CD14-positive monocyte (primary cell): ENCODE results near the gene DCLK1. TPM values are rescaled to one million over a fixed set of nuclear protein-coding genes. Genes with fewer than 3 reads are reported as not detected.

Experiments used
- DNase-seq, 3 donors: peaks; one replicate each; pipeline ENCODE4 v3.0.0-alpha.2; 2011 to 2022
- H2AFZ ChIP-seq: 2 replicates; pipeline ENCODE4 v1.6.0; 2012; ENCODE audit warnings: mild to moderate bottlenecking, low read depth, low read length, inconsistent platforms; ENCODE audit not compliant: insufficient read depth, poor library complexity, severe bottlenecking
- H3K27ac ChIP-seq, 2 donors: 1 replicate in 1 of 2; 2 replicates in 1 of 2; pipeline ENCODE4 v1.5.1; 2012 to 2013; ENCODE audit warnings: low read length in 2 of 2, control low read depth in 1 of 2, inconsistent platforms in 1 of 2, low read depth in 1 of 2, mild to moderate bottlenecking in 1 of 2
- H3K27me3 ChIP-seq, 2 donors: one replicate each; pipeline versions ENCODE4 v1.6.0 to v1.6.1; 2011 to 2013; ENCODE audit warnings: low read length in 2 of 2; ENCODE audit not compliant: control insufficient read depth in 2 of 2, insufficient read depth in 2 of 2
- H3K36me3 ChIP-seq, 2 donors: replicated peaks in 1 of 2; 1 replicate in 1 of 2; 2 replicates in 1 of 2; pipeline versions ENCODE4 v1.5.1 to v1.6.1; 2012 to 2013; ENCODE audit warnings: low read length in 2 of 2, control low read depth in 1 of 2, inconsistent platforms in 1 of 2, mild to moderate bottlenecking in 1 of 2; ENCODE audit not compliant: insufficient read depth in 2 of 2, control insufficient read depth in 1 of 2
- H3K4me1 ChIP-seq, 2 donors: 1 replicate in 1 of 2; 2 replicates in 1 of 2; pipeline versions ENCODE4 v1.5.1 to v1.6.1; 2012 to 2013; ENCODE audit warnings: low read length in 2 of 2, control low read depth in 1 of 2, inconsistent platforms in 1 of 2, mild to moderate bottlenecking in 1 of 2, moderate library complexity in 1 of 2; ENCODE audit not compliant: insufficient read depth in 2 of 2, control insufficient read depth in 1 of 2
- H3K4me2 ChIP-seq: replicated peaks from 2 replicates; pipeline ENCODE3; 2012; ENCODE audit warnings: low read length, moderate library complexity, mild to moderate bottlenecking; ENCODE audit not compliant: poor library complexity, severe bottlenecking; ENCODE audit errors: extremely low read depth
- H3K4me3 ChIP-seq, 3 experiments: fragments of 200-600 bp in 1 of 3; sonication (generic) in 1 of 3; replicated peaks in 1 of 3; 1 replicate in 2 of 3; 2 replicates in 1 of 3; pipeline ENCODE4 v1.5.1; 2011 to 2013; ENCODE audit warnings: low read length in 3 of 3, mild to moderate bottlenecking in 3 of 3, control low read depth in 2 of 3, low read depth in 2 of 3, inconsistent platforms in 1 of 3, moderate library complexity in 1 of 3
- H3K79me2 ChIP-seq: 2 replicates; pipeline ENCODE4 v1.6.0; 2012; ENCODE audit warnings: mild to moderate bottlenecking, control low read depth, inconsistent platforms, low read length, moderate library complexity; ENCODE audit not compliant: insufficient read depth
- H3K9ac ChIP-seq: 2 replicates; pipeline ENCODE4 v1.6.0; 2017; ENCODE audit warnings: low read length, mild to moderate bottlenecking; ENCODE audit not compliant: insufficient read depth, poor library complexity, severe bottlenecking
- H3K9me3 ChIP-seq, 2 donors: replicated peaks in 1 of 2; 1 replicate in 1 of 2; 2 replicates in 1 of 2; pipeline versions ENCODE4 v1.5.1 to v1.6.1; 2012 to 2013; ENCODE audit warnings: low read length in 2 of 2, control low read depth in 1 of 2; ENCODE audit not compliant: control insufficient read depth in 1 of 2, insufficient read depth in 1 of 2
- H4K20me1 ChIP-seq: 2 replicates; pipeline ENCODE4 v1.6.0; 2012; ENCODE audit warnings: mild to moderate bottlenecking, low read length, control low read depth, moderate library complexity; ENCODE audit not compliant: insufficient read depth
- H3K27ac Mint-ChIP-seq, 7 donors: one replicate each; pipeline ENCODE4 v1.8.0; 2020; ENCODE audit warnings: mild to moderate bottlenecking in 7 of 7, mixed read lengths in 7 of 7, moderate library complexity in 6 of 7, inconsistent platforms in 2 of 7
- H3K27me3 Mint-ChIP-seq, 3 donors: one replicate each; pipeline ENCODE4 v1.8.0; 2021 to 2022; ENCODE audit warnings: low read depth in 3 of 3, mild to moderate bottlenecking in 3 of 3, mixed read lengths in 3 of 3, moderate library complexity in 3 of 3, inconsistent platforms in 1 of 3
- H3K36me3 Mint-ChIP-seq, 2 donors: one replicate each; pipeline ENCODE4 v1.8.0; 2020; ENCODE audit warnings: mixed read lengths in 2 of 2, inconsistent platforms in 1 of 2, mild to moderate bottlenecking in 1 of 2
- H3K4me1 Mint-ChIP-seq: one replicate; pipeline ENCODE4 v1.8.0; 2020; ENCODE audit warnings: mild to moderate bottlenecking, mixed read lengths
- H3K4me3 Mint-ChIP-seq, 2 donors: one replicate each; pipeline ENCODE4 v1.8.0; 2020; ENCODE audit warnings: mild to moderate bottlenecking in 2 of 2, mixed read lengths in 2 of 2, moderate library complexity in 1 of 2
- H3K9me3 Mint-ChIP-seq, 7 donors: one replicate each; pipeline ENCODE4 v1.8.0; 2020 to 2022; ENCODE audit warnings: mixed read lengths in 7 of 7, mild to moderate bottlenecking in 6 of 7, moderate library complexity in 6 of 7, inconsistent platforms in 2 of 7
- CTCF ChIP-seq: fragments of 200-600 bp; IDR thresholded peaks from one replicate; pipeline ENCODE4 v1.8.0; 2022; ENCODE audit warnings: antibody characterized with exemption, mild to moderate bottlenecking
- WGBS: methylation state at CpG from one replicate; pipeline ENCODE4 v1.1.5; 2013; ENCODE audit warnings: missing lambda C conversion rate; ENCODE audit not compliant: insufficient coverage; 5-methylcytosine and 5-hydroxymethylcytosine counted together
- intact Hi-C, 2 donors: fragments of 100-400 bp; cut with micrococcal nuclease; formaldehyde crosslinking; loops; one replicate each; pipeline versions ENCODE4 v1.15.0 to v1.15.1; 2023
- polyA plus RNA-seq, 3 donors: library from polyadenylated mRNA; depleted of rRNA in 1 of 3; unstranded in 2 of 3; stranded (reverse) in 1 of 3; fragments of 300-500 nt in 2 of 3; fragments of >200 nt in 1 of 3; fragmentation: Illumina TruSeq in 2 of 3; gene quantifications; 1 replicate in 2 of 3; 2 replicates in 1 of 3; pipeline ENCODE4 v1.2.3, GENCODE V29; 2012 to 2021

Gene DCLK1
- polyA plus RNA-seq, 3 donors, result not detected

GRCh38 chr13:35983206-35983605, 148.0 kb downstream of the DCLK1 start:
- Histone ChIP-seq H3K9me3 (no peaks in the 10 kb centered on the region), H3K9ac (no peak overlapping the region), H3K4me3 (no peak overlapping the region), H3K79me2 (no peaks in the 10 kb centered on the region), H3K4me2 (no peak overlapping the region), H2AFZ (no peak overlapping the region), H4K20me1 (no peaks in the 10 kb centered on the region), H3K36me3 (no peaks in the 10 kb centered on the region), H3K27ac (no peak overlapping the region), H3K4me1 (no peaks in the 10 kb centered on the region), H3K27me3 (no peaks in the 10 kb centered on the region)
- DNase-seq, result no peak
- H3K4me3 Mint-ChIP-seq, result no peak overlapping the region
- intact Hi-C loops, result no loop called here
- WGBS, result no CpG with 5 or more reads among the region's 1 CpG
- H3K36me3 Mint-ChIP-seq, result no peaks in the 10 kb centered on the region
- peaks cover 0 to 3% (median 1%) of the 10 kb centered on the region in 3 donors for H3K27me3 Mint-ChIP-seq
- no peak for TF ChIP-seq CTCF
- no peaks in the 10 kb centered on the region for H3K4me1 Mint-ChIP-seq
- H3K9me3 Mint-ChIP-seq, result peaks cover 0 to 6% (median 0%) of the 10 kb centered on the region in 7 donors
- no peak overlapping the region for H3K27ac Mint-ChIP-seq

GRCh38 chr13:35979361-35979951, 151.7 kb downstream of the DCLK1 start:
- Histone ChIP-seq H3K4me1 (no peaks in the 10 kb centered on the region), H3K9me3 (no peaks in the 10 kb centered on the region), H2AFZ (no peak overlapping the region), H4K20me1 (no peaks in the 10 kb centered on the region), H3K27ac (no peak overlapping the region), H3K4me3 (no peak overlapping the region), H3K4me2 (no peak overlapping the region), H3K36me3 (no peaks in the 10 kb centered on the region), H3K79me2 (no peaks in the 10 kb centered on the region), H3K9ac (no peak overlapping the region), H3K27me3 (no peaks in the 10 kb centered on the region)
- peaks cover 0 to 2% (median under 1%) of the 10 kb centered on the region in 7 donors for H3K9me3 Mint-ChIP-seq
- no peaks in the 10 kb centered on the region for H3K4me1 Mint-ChIP-seq
- no peak for TF ChIP-seq CTCF
- no CpG with 5 or more reads among the region's 8 CpGs for WGBS
- intact Hi-C loops, result loop anchor here in 1 of 2 donors (10.0 kb wide), 1 partner anchor 295 kb away; no protein-coding TSS in a partner anchor
- no peak overlapping the region for H3K4me3 Mint-ChIP-seq
- H3K36me3 Mint-ChIP-seq, result no peaks in the 10 kb centered on the region
- peaks cover 0 to 4% (median 4%) of the 10 kb centered on the region in 3 donors for H3K27me3 Mint-ChIP-seq
- H3K27ac Mint-ChIP-seq, result no peak overlapping the region
- no peak for DNase-seq
